Pancreas (tissue), 10 donors: Measurements from ENCODE around the gene NPTXR. TPM values are rescaled to one million over a fixed set of nuclear protein-coding genes. Genes with fewer than 3 reads are reported as not detected.

Experiments
- ATAC-seq, 4 donors: fragments of 200-7000 bp; cut with Tn5 transposase; one replicate each; pipeline versions ENCODE4 v1.8.0 to v1.9.1; 2020; ENCODE audit warnings: mild to moderate bottlenecking in 4 of 4, moderate library complexity in 4 of 4
- DNase-seq, 6 donors: peaks; one replicate each; pipeline ENCODE4 v3.0.0-alpha.2; 2020
- FAIRE-seq: peaks from 2 replicates; lab custom pipeline; 2012; peaks lifted over from hg19 to GRCh38; lab: Jason Lieb, UNC
- H3K27ac ChIP-seq, 4 donors: fragments of 200-600 bp; sonication (generic); 1 replicate in 3 of 4; 2 replicates in 1 of 4; pipeline versions ENCODE4 v1.5.0 to v1.8.0; 2020
- H3K27me3 ChIP-seq, 4 donors: fragments of 200-600 bp; one replicate each; pipeline ENCODE4 v1.8.0; 2021
- H3K36me3 ChIP-seq, 3 donors: fragments of 200-600 bp; sonication (generic) in 1 of 3; one replicate each; pipeline versions ENCODE4 v1.5.0 to v1.8.0; 2020 to 2021
- H3K4me1 ChIP-seq, 3 donors: fragments of 200-600 bp; one replicate each; pipeline ENCODE4 v1.8.0; 2021
- H3K4me3 ChIP-seq, 4 donors: fragments of 200-600 bp; sonication (generic) in 2 of 4; one replicate each; pipeline versions ENCODE4 v1.5.0 to v1.8.0; 2020 to 2021
- H3K9me3 ChIP-seq, 4 donors: fragments of 200-600 bp; one replicate each; pipeline ENCODE4 v1.8.0; 2021
- WGBS, 2 donors: extraction: QIAGEN DNeasy Blood & Tissue Kit; methylation state at CpG; one replicate each; pipeline ENCODE4 v1.1.7; 2013; 5-methylcytosine and 5-hydroxymethylcytosine counted together
- intact Hi-C, 3 donors: fragments of 100-400 bp; cut with DNase I; formaldehyde crosslinking; loops; one replicate each; pipeline versions ENCODE4 v1.11.1 to v1.14.2; 2022
- polyA plus RNA-seq, 2 donors: library from polyadenylated mRNA; stranded (reverse); fragments of 200-250 nt; gene quantifications; one replicate each; pipeline ENCODE4 v1.2.3, GENCODE V29; 2013
- total RNA-seq, 6 donors: library from RNA; stranded (reverse); fragmentation: NEBNext Ultra II Directional in 4 of 6; extraction: Animal tissue kit (Norgen Biotek cat#: 25700) in 4 of 6; gene quantifications; one replicate each; pipeline versions ENCODE4 v1.2.1 to v1.2.4, GENCODE V29; 2021 to 2023
- TF ChIP-seq, protein P1 (sequence below), 4 donors: fragments of 200-600 bp; sonication (generic) in 3 of 4; IDR thresholded peaks; one replicate each; pipeline versions ENCODE4 v1.5.0 to v1.8.0; 2021; ENCODE audit warnings: antibody characterized with exemption in 4 of 4
- donor health status: healthy with polysubstance abuse.
- donor health status: DM: no; HTN: no; CAD: no; lungs with moderate emphysema.
- donor health status: DM: no; HTN: no; CAD: no.
- donor health status: control.
- donor health status: control.
- donor health status: Bipolar disorder and iron deficiency.
- donor health status: DM: yes; HTN: yes; CAD: no.
- donor health status: DM: no; HTN: no; CAD: no.
- donor health status: DM: no; HTN: no; CAD: no.
- donor health status: DM: yes; HTN: yes; CAD: no.

Gene NPTXR
- total and polyA plus RNA-seq, 8 donors = 3.0 to 11.0 (median 5.3) TPM

DNA sequence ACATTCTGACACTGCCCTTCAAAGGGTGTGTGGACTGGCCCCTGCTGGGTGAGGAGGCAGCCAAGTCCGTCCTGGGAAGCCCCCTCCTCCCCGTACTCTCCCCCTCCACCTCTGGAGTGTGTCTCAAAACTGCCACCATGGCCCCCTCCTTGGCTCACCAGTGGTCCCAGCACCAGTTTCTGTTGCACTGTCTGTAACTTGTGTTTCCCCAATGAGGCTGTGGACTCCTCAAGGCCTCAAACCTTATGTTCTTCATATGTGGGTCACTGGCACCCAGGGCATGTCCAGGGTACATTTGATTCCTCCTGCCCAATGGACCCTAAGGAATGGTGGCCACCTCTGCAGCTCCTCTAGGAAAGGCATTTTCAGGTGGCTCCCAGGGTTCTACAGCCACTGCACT is 6.6 kb upstream of the NPTXR start:
- no peak for FAIRE-seq
- Histone ChIP-seq H3K27ac (no peak overlapping the region), H3K4me1 (no peaks in the 10 kb centered on the region), H3K4me3 (no peak overlapping the region), H3K36me3 (no peaks in the 10 kb centered on the region), H3K27me3 (no peaks in the 10 kb centered on the region), H3K9me3 (no peaks in the 10 kb centered on the region)
- peak in 1 of 6 donors; percentile 31 for DNase-seq
- WGBS, 2 donors = 72 to 91% methylated on average over 2 of the region's 2 CpGs
- intact Hi-C loops = no loop called here
- TF ChIP-seq, protein P1, sequence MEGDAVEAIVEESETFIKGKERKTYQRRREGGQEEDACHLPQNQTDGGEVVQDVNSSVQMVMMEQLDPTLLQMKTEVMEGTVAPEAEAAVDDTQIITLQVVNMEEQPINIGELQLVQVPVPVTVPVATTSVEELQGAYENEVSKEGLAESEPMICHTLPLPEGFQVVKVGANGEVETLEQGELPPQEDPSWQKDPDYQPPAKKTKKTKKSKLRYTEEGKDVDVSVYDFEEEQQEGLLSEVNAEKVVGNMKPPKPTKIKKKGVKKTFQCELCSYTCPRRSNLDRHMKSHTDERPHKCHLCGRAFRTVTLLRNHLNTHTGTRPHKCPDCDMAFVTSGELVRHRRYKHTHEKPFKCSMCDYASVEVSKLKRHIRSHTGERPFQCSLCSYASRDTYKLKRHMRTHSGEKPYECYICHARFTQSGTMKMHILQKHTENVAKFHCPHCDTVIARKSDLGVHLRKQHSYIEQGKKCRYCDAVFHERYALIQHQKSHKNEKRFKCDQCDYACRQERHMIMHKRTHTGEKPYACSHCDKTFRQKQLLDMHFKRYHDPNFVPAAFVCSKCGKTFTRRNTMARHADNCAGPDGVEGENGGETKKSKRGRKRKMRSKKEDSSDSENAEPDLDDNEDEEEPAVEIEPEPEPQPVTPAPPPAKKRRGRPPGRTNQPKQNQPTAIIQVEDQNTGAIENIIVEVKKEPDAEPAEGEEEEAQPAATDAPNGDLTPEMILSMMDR (IDR thresholded peaks at IDR 0.05) = no peak
- no peak for ATAC-seq

- 83 to 86% methylated on average over 6 of the region's 6 CpGs for WGBS, 2 donors
- Histone ChIP-seq H3K36me3 (no peaks in the 10 kb centered on the region), H3K4me3 (no peak overlapping the region), H3K4me1 (no peaks in the 10 kb centered on the region), H3K27me3 (no peaks in the 10 kb centered on the region), H3K27ac (no peak overlapping the region), H3K9me3 (no peaks in the 10 kb centered on the region)
- ATAC-seq (no peak), DNase-seq (peak in 1 of 6 donors; percentile 20), FAIRE-seq (no peak)
- intact Hi-C loops = no loop called here
- TF ChIP-seq, protein P1 (IDR thresholded peaks at IDR 0.05) = no peak
These were observed 6.0 kb upstream of the NPTXR start for GRCh38 chr22:38849811-38850210.

DNA sequence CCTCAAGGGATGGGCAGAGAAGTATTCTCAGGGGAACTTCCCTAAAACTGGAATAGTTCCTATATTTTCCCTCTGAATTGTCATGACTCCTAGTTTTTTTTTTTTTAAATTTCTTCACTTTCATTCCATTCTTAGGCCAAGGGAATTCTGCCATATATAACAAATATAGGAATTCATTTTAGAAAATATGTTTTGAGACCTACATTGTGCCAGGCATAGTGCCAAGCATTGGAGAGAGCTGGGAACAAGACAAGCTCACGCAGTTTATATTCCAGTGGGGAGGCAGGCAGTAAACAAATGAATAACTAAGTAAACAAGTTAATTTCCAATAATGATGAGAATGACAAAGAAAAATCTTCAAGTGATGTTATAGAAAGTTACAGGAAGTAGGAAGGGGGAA is 2.6 kb upstream of the NPTXR start:
- H3K4me1 ChIP-seq = peaks cover 0 to 15% (median 3%) of the 10 kb centered on the region in 3 donors
- no peaks in the 10 kb centered on the region for H3K36me3 ChIP-seq
- no peak for ATAC-seq
- TF ChIP-seq, protein P1 (IDR thresholded peaks at IDR 0.05) = no peak
- no peak for DNase-seq
- no peak overlapping the region for H3K4me3 ChIP-seq
- no peaks in the 10 kb centered on the region for H3K9me3 ChIP-seq
- H3K27me3 ChIP-seq = no peaks in the 10 kb centered on the region
- 82 to 94% methylated on average over 1 of the region's 1 CpG for WGBS, 2 donors
- no peak for FAIRE-seq
- intact Hi-C loops = no loop called here
- H3K27ac ChIP-seq = no peak overlapping the region

GRCh38 chr22:38845004-38845740 is 1.3 kb upstream of the NPTXR start:
- H3K36me3 ChIP-seq = no peaks in the 10 kb centered on the region
- H3K4me1 ChIP-seq = peaks cover 0 to 15% (median 3%) of the 10 kb centered on the region in 3 donors
- peak in 1 of 6 donors; percentile 31 for DNase-seq
- FAIRE-seq = no peak
- ATAC-seq = no peak
- TF ChIP-seq, protein P1 (IDR thresholded peaks at IDR 0.05) = no peak
- WGBS, 2 donors = 70 to 75% methylated on average over 17 of the region's 17 CpGs
- no peaks in the 10 kb centered on the region for H3K27me3 ChIP-seq
- intact Hi-C loops = no loop called here
- H3K9me3 ChIP-seq = no peaks in the 10 kb centered on the region
- no peak overlapping the region for H3K27ac ChIP-seq
- H3K4me3 ChIP-seq = no peak overlapping the region
